ENCODE measurements around the gene OR1A1. TPM values are rescaled to one million over a fixed set of nuclear protein-coding genes. Genes with fewer than 3 reads are reported as not detected.
"Not testable (repeated sequence)": the region's sequence is repeated elsewhere in the genome, so short reads cannot be mapped to it uniquely, and the experiment has no call there.

The OR1A1 gene
- total RNA-seq, 2 experiments from 2014 or later = not detected

DNA sequence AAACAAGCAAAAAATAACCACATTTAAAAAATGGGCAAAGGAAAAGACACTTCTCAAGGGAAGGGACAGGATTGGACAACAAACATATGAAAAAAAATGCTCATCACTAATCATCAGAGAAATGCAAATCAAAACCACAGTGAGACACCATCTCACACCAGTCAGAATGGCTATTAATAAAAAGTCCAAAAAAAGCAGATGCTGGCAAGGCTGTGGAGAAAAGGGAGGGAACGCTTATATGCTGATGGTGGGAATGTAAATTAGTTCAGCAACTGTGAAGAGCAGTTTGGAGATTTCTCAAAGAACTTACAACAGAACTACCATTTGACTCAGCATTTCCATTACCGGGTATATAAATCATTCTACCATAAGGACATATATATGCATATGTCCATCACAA lies 41.5 kb downstream of the OR1A1 start:
- not testable (repeated sequence) for H3K4me1 Mint-ChIP-seq, H3K36me3 Mint-ChIP-seq, H3K4me3 Mint-ChIP-seq

DNA sequence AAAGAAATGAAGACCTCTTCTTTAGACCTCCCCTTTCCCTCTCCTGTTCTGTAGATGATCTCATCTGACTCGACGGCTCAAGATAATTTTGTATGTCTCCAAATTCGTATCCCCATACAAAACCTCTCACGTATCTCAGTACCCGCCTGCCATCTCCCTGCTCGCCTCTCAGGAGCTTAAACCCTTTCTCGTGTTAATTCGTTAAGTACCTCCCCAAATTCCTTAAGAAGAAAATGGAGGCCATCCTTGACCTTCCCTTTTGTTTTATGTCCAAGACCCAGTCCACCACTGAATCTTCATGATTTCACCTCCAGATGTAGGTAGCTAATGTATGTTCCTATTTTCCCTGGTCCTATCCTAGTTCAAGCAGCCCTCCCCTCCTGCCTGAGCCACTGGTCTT lies 49.1 kb downstream of the OR1A1 start:
- no peak overlapping the region for H3K4me3 Mint-ChIP-seq
- POLR2A ChIA-PET = interaction anchor here (0.7 kb wide), 2 partner anchors 97 to 111 kb away, joined by 3 to 6 read pairs; no protein-coding TSS in a partner anchor

More for the DNA sequence above, 41.5 kb downstream of the OR1A1 start:
- H3K27ac Mint-ChIP-seq; DNase-seq; POLR2A ChIA-PET; H3K27me3 Mint-ChIP-seq; ATAC-seq (ENCODE audit: low read depth); H3K9me3 Mint-ChIP-seq: not testable (repeated sequence)

DNA sequence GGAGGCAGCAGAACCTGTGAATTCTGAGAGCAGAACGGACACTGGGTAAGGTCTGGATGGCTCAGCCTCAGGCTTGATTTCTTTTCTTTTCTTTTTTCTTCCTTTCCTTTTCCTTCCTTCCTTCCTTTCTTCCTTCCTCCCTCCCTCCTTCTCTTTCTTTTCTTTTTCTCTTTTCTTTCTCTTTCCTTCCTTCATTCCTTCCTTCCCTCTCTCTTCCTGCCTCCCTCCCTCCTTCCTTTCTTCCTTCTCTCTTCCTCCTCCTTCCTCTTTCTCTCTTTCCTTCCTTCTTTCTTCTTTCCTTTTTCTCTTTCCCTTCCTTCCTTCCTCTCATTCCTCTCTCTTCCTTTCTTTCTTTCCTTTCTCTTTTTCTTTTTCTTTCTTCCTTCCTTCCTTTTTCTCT lies 52.7 kb downstream of the OR1A1 start:
- ATAC-seq (ENCODE audit: low read depth) (no peak), DNase-seq (no peak)
- H3K27me3 Mint-ChIP-seq = peaks cover 6% of the 10 kb centered on the region
- no peak overlapping the region for H3K27ac Mint-ChIP-seq
- H3K36me3 Mint-ChIP-seq = no peaks in the 10 kb centered on the region
- POLR2A ChIA-PET = no interaction called here
- no peaks in the 10 kb centered on the region for H3K9me3 Mint-ChIP-seq
- no peak overlapping the region for H3K4me3 Mint-ChIP-seq
- H3K4me1 Mint-ChIP-seq = no peaks in the 10 kb centered on the region

More for the DNA sequence above, 49.1 kb downstream of the OR1A1 start:
- Mint-ChIP-seq H3K27me3 (peaks cover 3% of the 10 kb centered on the region), H3K4me1 (no peaks in the 10 kb centered on the region), H3K9me3 (no peaks in the 10 kb centered on the region), H3K27ac (no peak overlapping the region), H3K36me3 (no peaks in the 10 kb centered on the region)
- ATAC-seq (ENCODE audit: low read depth) = no peak
- DNase-seq = no peak

DNA sequence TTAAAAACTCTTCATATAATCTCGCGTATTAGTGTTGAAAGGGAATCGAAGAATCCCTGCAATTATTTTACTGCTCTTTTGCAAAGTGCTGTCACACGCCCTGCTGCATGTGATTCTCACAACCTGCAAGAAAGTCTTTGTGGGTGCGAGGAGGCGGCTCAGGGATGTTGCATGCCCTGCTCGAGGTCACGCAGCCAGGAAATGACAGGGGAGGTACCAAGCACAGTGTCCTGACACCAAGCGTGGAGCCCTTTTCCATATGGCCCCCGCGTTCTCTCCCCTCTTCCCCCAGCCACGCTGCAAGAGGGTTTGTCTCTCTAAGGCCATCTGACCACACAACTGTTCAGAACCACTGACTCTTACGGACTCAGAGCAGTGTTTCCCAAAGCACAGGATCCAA lies 53.1 kb downstream of the OR1A1 start:
- Mint-ChIP-seq H3K27me3 (peaks cover 6% of the 10 kb centered on the region), H3K9me3 (no peaks in the 10 kb centered on the region), H3K36me3 (no peaks in the 10 kb centered on the region), H3K4me1 (no peaks in the 10 kb centered on the region), H3K4me3 (no peak overlapping the region), H3K27ac (no peak overlapping the region)
- POLR2A ChIA-PET = no interaction called here
- ATAC-seq (ENCODE audit: low read depth) = no peak
- DNase-seq = no peak

Other genes starting within 250 kb of the OR1A1 start
- gene OR1D5, start 144.1 kb upstream of the OR1A1 start, total RNA-seq = not detected
- not detected for gene OR1D2, start 103.2 kb upstream of the OR1A1 start, total RNA-seq
- gene OR1G1, start 80.1 kb upstream of the OR1A1 start, total RNA-seq = not detected
- gene OR1A2, start 10.1 kb upstream of the OR1A1 start, total RNA-seq = not detected
- under 1 TPM; 0.23 to 0.39 TPM for gene OR3A1, start 90.7 kb downstream of the OR1A1 start, total RNA-seq
- gene OR3A2, start 178.6 kb downstream of the OR1A1 start, total RNA-seq = 1 to 10 TPM; 3.3 to 3.9 TPM
- gene OR1E1, start 190.7 kb downstream of the OR1A1 start, total RNA-seq = not detected
- not detected for gene OR3A3, start 203.7 kb downstream of the OR1A1 start, total RNA-seq
- gene OR1E2, start 226.2 kb downstream of the OR1A1 start, total RNA-seq = not detected